GM18870 (cell line): ENCODE data around the gene ZNF620.
"Not testable (repeated sequence)": the region's sequence is repeated elsewhere in the genome, so short reads cannot be mapped to it uniquely, and the experiment has no call there.

ENCODE experiments used
- ATAC-seq: cut with Tn5 transposase; IDR thresholded peaks from one replicate; pipeline ENCODE4 v1.9.1; 2021; ENCODE audit warnings: moderate library complexity; ENCODE audit not compliant: unreplicated experiment

ZNF620 gene

GRCh38 chr3:40505599-40506462 is at the start of gene ZNF620:
Gene ZNF620 (plus strand): TSS chr3:40506039. CDS start chr3:40506353, 314 bp downstream.
- peak; percentile 63 for ATAC-seq

GRCh38 chr3:40456279-40456939 is 49.4 kb upstream of the ZNF620 start:
- no peak for ATAC-seq

- peak; percentile 60 for ATAC-seq
Measured at GRCh38 chr3:40456940-40457823, 48.7 kb upstream of the ZNF620 start, which contains the start of gene RPL14. Gene RPL14 (plus strand): TSS chr3:40457339. CDS start chr3:40457472, 133 bp downstream.

- no peak for ATAC-seq
Measured at GRCh38 chr3:40458473-40458872, 47.4 kb upstream of the ZNF620 start.

- not testable (repeated sequence) for ATAC-seq
Measured at GRCh38 chr3:40460481-40460880, 45.4 kb upstream of the ZNF620 start.

- no peak for ATAC-seq
Measured at GRCh38 chr3:40461161-40461560, 44.7 kb upstream of the ZNF620 start.

- ATAC-seq, result not testable (repeated sequence)
Measured at GRCh38 chr3:40462838-40463237, 43.0 kb upstream of the ZNF620 start.

- no peak for ATAC-seq
Measured at GRCh38 chr3:40463579-40463978, 42.3 kb upstream of the ZNF620 start.

GRCh38 chr3:40464339-40465110 is 41.3 kb upstream of the ZNF620 start:
- no peak for ATAC-seq

- ATAC-seq, result no peak
Measured at GRCh38 chr3:40465111-40465407, 40.8 kb upstream of the ZNF620 start.

- no peak for ATAC-seq
Measured at GRCh38 chr3:40465456-40465855, 40.4 kb upstream of the ZNF620 start.

- no peak for ATAC-seq
Measured at GRCh38 chr3:40468018-40468417, 37.8 kb upstream of the ZNF620 start.

GRCh38 chr3:40470701-40471100 is 35.1 kb upstream of the ZNF620 start:
- ATAC-seq, result no peak

GRCh38 chr3:40476478-40477470 is 29.1 kb upstream of the ZNF620 start, which contains the start of gene ZNF619:
Gene ZNF619 (plus strand): TSS chr3:40477122. CDS start chr3:40477980, 858 bp downstream.
- ATAC-seq, result no peak

GRCh38 chr3:40477666-40478065 is 28.2 kb upstream of the ZNF620 start:
- no peak for ATAC-seq

- no peak for ATAC-seq
Measured at GRCh38 chr3:40487172-40487571, 18.7 kb upstream of the ZNF620 start.

- no peak for ATAC-seq
Measured at GRCh38 chr3:40490916-40491315, 14.9 kb upstream of the ZNF620 start.

GRCh38 chr3:40494698-40495097 is 11.1 kb upstream of the ZNF620 start:
- no peak for ATAC-seq

GRCh38 chr3:40497288-40497687 is 8.6 kb upstream of the ZNF620 start:
- no peak for ATAC-seq
